Endodermal cell (in vitro differentiated cells): ENCODE results near the gene IKZF5. TPM values are rescaled to one million over a fixed set of nuclear protein-coding genes. Genes with fewer than 3 reads are reported as not detected.

Source experiments
- DNase-seq: peaks from one replicate; pipeline ENCODE4 v3.0.0-alpha.2; 2017
- H3K27ac ChIP-seq: 2 replicates; pipeline ENCODE4 v1.5.1; 2013; ENCODE audit warnings: mild to moderate bottlenecking, low read depth, low read length, moderate library complexity
- H3K27me3 ChIP-seq: 2 replicates; pipeline ENCODE4 v1.6.1; 2013; ENCODE audit warnings: mild to moderate bottlenecking, low read length, moderate library complexity; ENCODE audit not compliant: insufficient read depth, control insufficient read depth, poor library complexity, severe bottlenecking
- H3K36me3 ChIP-seq: 2 replicates; pipeline ENCODE4 v1.7.0; 2013; ENCODE audit warnings: mild to moderate bottlenecking, low read length, moderate library complexity; ENCODE audit not compliant: control insufficient read depth, insufficient read depth
- H3K4me1 ChIP-seq: one replicate; pipeline ENCODE4 v1.7.0; 2013; ENCODE audit warnings: low read length; ENCODE audit not compliant: control insufficient read depth, insufficient read depth
- H3K4me3 ChIP-seq: 2 replicates; pipeline ENCODE4 v1.5.1; 2013; ENCODE audit warnings: mild to moderate bottlenecking, low read length, moderate library complexity
- H3K9ac ChIP-seq: 2 replicates; pipeline ENCODE4 v1.6.1; 2013; ENCODE audit warnings: mild to moderate bottlenecking, low read length, moderate library complexity; ENCODE audit not compliant: poor library complexity, severe bottlenecking; ENCODE audit errors: extremely low read depth
- H3K9me3 ChIP-seq: 2 replicates; pipeline ENCODE4 v1.6.1; 2013; ENCODE audit warnings: mild to moderate bottlenecking, low read length, moderate library complexity; ENCODE audit not compliant: control insufficient read depth
- H3K27ac Mint-ChIP-seq: 2 replicates; pipeline ENCODE4 v1.8.0; 2020; ENCODE audit warnings: mixed read lengths
- H3K27me3 Mint-ChIP-seq: 2 replicates; pipeline ENCODE4 v1.8.0; 2021; ENCODE audit warnings: mild to moderate bottlenecking, mixed read lengths; ENCODE audit not compliant: insufficient read depth
- H3K36me3 Mint-ChIP-seq: 2 replicates; pipeline ENCODE4 v1.8.0; 2020; ENCODE audit warnings: low read depth, mixed read lengths
- H3K4me1 Mint-ChIP-seq: 2 replicates; pipeline ENCODE4 v1.8.0; 2020; ENCODE audit warnings: mixed read lengths
- H3K4me3 Mint-ChIP-seq: 2 replicates; pipeline ENCODE4 v1.8.0; 2020; ENCODE audit warnings: mild to moderate bottlenecking, moderate library complexity, mixed read lengths
- H3K9me3 Mint-ChIP-seq: 2 replicates; pipeline ENCODE4 v1.8.0; 2020; ENCODE audit warnings: mild to moderate bottlenecking, mixed read lengths
- WGBS, 2 experiments: methylation state at CpG; one replicate each; pipeline versions ENCODE4 v1.1.5 to v1.1.7; 2013; ENCODE audit warnings: missing lambda C conversion rate in 2 of 2, mixed read lengths in 1 of 2; ENCODE audit not compliant: insufficient coverage in 1 of 2, insufficient read length in 1 of 2; 5-methylcytosine and 5-hydroxymethylcytosine counted together
- total RNA-seq, 2 donors: library from RNA; stranded (reverse); fragmentation: NEBNext Ultra II Directional in 1 of 2; extraction: Animal tissue kit (Norgen Biotek cat#: 25700) in 1 of 2; gene quantifications; 2 replicates in 1 of 2; 3 replicates in 1 of 2; pipeline ENCODE4 v1.2.1, GENCODE V29; 2021
- TF ChIP-seq, protein P1 (sequence below): fragments of 200-600 bp; sonication (generic); conservative IDR thresholded peaks from 2 replicates; pipeline ENCODE4 v1.5.0; 2021; ENCODE audit warnings: antibody characterized with exemption, mild to moderate bottlenecking

The IKZF5 gene
- total RNA-seq, 2 donors from 2014 or later: 10.3 to 14.4 TPM

- Mint-ChIP-seq H3K36me3 (no peaks in the 10 kb centered on the region), H3K4me3 (no peak overlapping the region), H3K27me3 (peaks cover 21% of the 10 kb centered on the region), H3K27ac (no peak overlapping the region), H3K4me1 (peaks cover 14% of the 10 kb centered on the region), H3K9me3 (peaks cover 36% of the 10 kb centered on the region)
- Histone ChIP-seq H3K36me3 (no peaks in the 10 kb centered on the region), H3K9ac (no peak overlapping the region), H3K27ac (no peak overlapping the region), H3K4me1 (peaks cover 12% of the 10 kb centered on the region), H3K4me3 (no peak overlapping the region), H3K9me3 (peaks cover 19% of the 10 kb centered on the region), H3K27me3 (no peaks in the 10 kb centered on the region)
- TF ChIP-seq, protein P1, sequence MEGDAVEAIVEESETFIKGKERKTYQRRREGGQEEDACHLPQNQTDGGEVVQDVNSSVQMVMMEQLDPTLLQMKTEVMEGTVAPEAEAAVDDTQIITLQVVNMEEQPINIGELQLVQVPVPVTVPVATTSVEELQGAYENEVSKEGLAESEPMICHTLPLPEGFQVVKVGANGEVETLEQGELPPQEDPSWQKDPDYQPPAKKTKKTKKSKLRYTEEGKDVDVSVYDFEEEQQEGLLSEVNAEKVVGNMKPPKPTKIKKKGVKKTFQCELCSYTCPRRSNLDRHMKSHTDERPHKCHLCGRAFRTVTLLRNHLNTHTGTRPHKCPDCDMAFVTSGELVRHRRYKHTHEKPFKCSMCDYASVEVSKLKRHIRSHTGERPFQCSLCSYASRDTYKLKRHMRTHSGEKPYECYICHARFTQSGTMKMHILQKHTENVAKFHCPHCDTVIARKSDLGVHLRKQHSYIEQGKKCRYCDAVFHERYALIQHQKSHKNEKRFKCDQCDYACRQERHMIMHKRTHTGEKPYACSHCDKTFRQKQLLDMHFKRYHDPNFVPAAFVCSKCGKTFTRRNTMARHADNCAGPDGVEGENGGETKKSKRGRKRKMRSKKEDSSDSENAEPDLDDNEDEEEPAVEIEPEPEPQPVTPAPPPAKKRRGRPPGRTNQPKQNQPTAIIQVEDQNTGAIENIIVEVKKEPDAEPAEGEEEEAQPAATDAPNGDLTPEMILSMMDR: no peak
- DNase-seq: no peak
- 87 to 100% methylated on average over 2 to 3 of the region's 3 CpGs for WGBS, 2 experiments
These were observed 39.9 kb downstream of the IKZF5 start for GRCh38 chr10:122968698-122969097.

- DNase-seq: no peak
- H3K9me3 Mint-ChIP-seq: peaks cover 44% of the 10 kb centered on the region
- peaks cover 24% of the 10 kb centered on the region for H3K27me3 Mint-ChIP-seq
- H3K36me3 Mint-ChIP-seq: no peaks in the 10 kb centered on the region
- no peak overlapping the region for H3K27ac Mint-ChIP-seq
- Histone ChIP-seq H3K36me3 (no peaks in the 10 kb centered on the region), H3K4me1 (peaks cover 12% of the 10 kb centered on the region), H3K9me3 (peaks cover 34% of the 10 kb centered on the region), H3K27me3 (no peaks in the 10 kb centered on the region), H3K4me3 (no peak overlapping the region), H3K9ac (no peak overlapping the region), H3K27ac (no peak overlapping the region)
- H3K4me3 Mint-ChIP-seq: no peak overlapping the region
- TF ChIP-seq, protein P1: no peak
- peaks cover 14% of the 10 kb centered on the region for H3K4me1 Mint-ChIP-seq
These were observed 41.7 kb downstream of the IKZF5 start for GRCh38 chr10:122966879-122967278.

DNA sequence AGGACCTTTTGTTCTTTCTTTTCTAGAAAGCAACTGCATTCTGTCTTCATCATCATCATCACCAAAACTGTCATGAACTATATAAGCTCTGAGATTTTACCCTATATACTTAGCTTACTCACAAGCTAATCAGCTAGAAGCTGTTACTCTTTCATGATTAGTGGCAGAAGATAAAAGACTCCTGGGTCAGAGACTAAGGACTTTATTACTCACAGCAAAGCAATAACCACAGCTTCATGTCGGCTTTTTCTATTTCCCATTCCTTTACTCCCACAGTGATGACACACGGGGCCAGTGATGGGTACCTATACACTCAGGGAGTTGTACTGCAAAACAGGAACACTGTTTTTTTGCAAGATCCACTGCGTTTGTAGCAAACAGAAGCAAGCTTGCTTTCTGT lies 46.2 kb downstream of the IKZF5 start:
- Histone ChIP-seq H3K27me3 (no peaks in the 10 kb centered on the region), H3K4me3 (no peak overlapping the region), H3K36me3 (no peaks in the 10 kb centered on the region), H3K27ac (no peak overlapping the region), H3K9me3 (peaks cover 24% of the 10 kb centered on the region), H3K4me1 (no peaks in the 10 kb centered on the region), H3K9ac (no peak overlapping the region)
- WGBS, 2 experiments: 66 to 71% methylated on average over 3 of the region's 3 CpGs
- Mint-ChIP-seq H3K4me1 (no peaks in the 10 kb centered on the region), H3K36me3 (no peaks in the 10 kb centered on the region), H3K27me3 (peaks cover 24% of the 10 kb centered on the region), H3K9me3 (peaks cover 33% of the 10 kb centered on the region), H3K27ac (no peak overlapping the region), H3K4me3 (no peak overlapping the region)
- no peak for DNase-seq
- TF ChIP-seq, protein P1: no peak
